Prostate gland (tissue), 2 donors: Measurements from ENCODE around the gene KCNV2.

ENCODE experiments used
- CTCF ChIP-seq, 4 experiments: fragments of 200-600 bp in 2 of 4; fragments of 450-650 bp in 2 of 4; sonication (generic) in 2 of 4; IDR thresholded peaks; 1 replicate in 3 of 4; 2 replicates in 1 of 4; pipeline ENCODE4 v1.5.1; 2016 to 2019; ENCODE audit warnings: antibody characterized with exemption in 4 of 4, mild to moderate bottlenecking in 2 of 4, moderate library complexity in 2 of 4
- POLR2A ChIP-seq: fragments of 450-650 bp; IDR thresholded peaks from one replicate; pipeline ENCODE4 v1.6.1; 2016; ENCODE audit warnings: antibody characterized with exemption, mild to moderate bottlenecking
- POLR2AphosphoS5 ChIP-seq: sonication (generic); formaldehyde crosslinking; IDR thresholded peaks from one replicate; pipeline ENCODE4 v1.6.1; 2017; ENCODE audit warnings: antibody characterized with exemption

DNA sequence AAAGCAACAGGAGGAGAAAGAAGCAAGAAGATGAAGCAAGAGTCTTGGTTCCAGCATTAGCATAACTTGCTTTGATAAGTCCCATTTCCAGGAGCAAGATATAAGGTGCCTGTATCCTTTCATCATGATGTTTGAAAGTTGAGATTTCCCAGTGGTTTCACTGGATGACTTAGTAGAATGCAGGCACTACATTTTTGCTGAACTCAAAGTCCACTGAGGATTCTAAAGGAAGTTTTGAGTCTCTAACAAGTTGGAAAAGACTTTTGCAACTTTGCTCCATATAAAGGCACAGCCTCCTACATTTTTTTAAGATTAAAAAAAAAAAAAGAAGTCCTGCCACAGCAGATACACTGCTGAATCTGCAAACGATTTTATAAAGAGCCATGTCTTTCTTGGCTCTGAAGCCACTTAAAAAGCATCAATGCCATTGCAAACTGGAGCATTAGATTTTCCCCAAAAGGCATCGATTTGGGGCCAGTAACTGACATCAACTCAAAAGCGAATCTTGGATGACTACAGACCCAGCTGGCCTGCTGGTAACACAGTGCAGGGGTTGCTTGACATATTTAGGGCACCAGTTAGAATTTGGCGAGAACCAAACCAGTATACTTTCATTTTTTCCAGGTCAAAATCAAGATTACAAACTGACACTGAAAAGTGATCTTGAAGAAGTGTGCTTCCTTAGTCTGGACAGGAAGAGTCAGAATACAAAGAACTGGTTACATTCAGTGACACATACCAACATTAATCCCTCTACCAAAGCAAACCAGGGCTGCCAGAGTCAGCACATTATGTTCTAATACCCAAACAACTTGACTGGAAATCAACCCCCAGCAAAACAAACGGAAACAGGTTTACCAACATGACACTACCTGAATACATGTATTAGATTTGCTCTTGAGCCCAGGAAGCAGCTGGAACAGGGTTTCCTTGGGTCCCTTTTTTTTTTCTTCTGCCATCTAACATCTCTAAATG is 39.1 kb upstream of the KCNV2 start:
- TF ChIP-seq CTCF (IDR thresholded peaks at IDR 0.05) (no peak), POLR2AphosphoS5 (peak; percentile 80), POLR2A (no peak)
